K562 (cell line): ENCODE results near the gene CNTFR. TPM values are rescaled to one million over a fixed set of nuclear protein-coding genes. Genes with fewer than 3 reads are reported as not detected.
A peak's percentile ranks its signal among the peaks of the same experiment; 100 is the strongest.

Experiments
- CHD2 ChIP-seq: IDR thresholded peaks from 2 replicates; pipeline ENCODE4 v1.6.1; 2011; ENCODE audit warnings: low read depth, low read length
- CREBBP ChIP-seq: IDR thresholded peaks from one replicate; pipeline ENCODE4 v1.6.1; 2012; ENCODE audit warnings: low read depth, mild to moderate bottlenecking, control low read depth, inconsistent platforms, low read length
- CTBP1 ChIP-seq: fragments of 450-650 bp; IDR thresholded peaks from 2 replicates; pipeline ENCODE4 v1.6.1; 2016; ENCODE audit warnings: borderline replicate concordance
- DDX20 ChIP-seq: fragments of 450-650 bp; IDR thresholded peaks from 2 replicates; pipeline ENCODE4 v1.6.1; 2016; ENCODE audit warnings: missing genetic modification characterization, low read depth, mild to moderate bottlenecking, missing compliant biosample characterization, moderate library complexity
- HDAC2 ChIP-seq: fragments of 450-650 bp; IDR thresholded peaks from 2 replicates; pipeline ENCODE4 v1.6.1; 2016; ENCODE audit warnings: mild to moderate bottlenecking
- KAT2B ChIP-seq: IDR thresholded peaks from one replicate; pipeline ENCODE4 v1.6.1; 2012; ENCODE audit warnings: low read depth, mild to moderate bottlenecking, control low read depth, inconsistent platforms, low read length, moderate library complexity
- NR2C2 ChIP-seq, 2 experiments: fragments of 200-800 bp in 1 of 2; sonication (Bioruptor generic) in 1 of 2; sonication (generic) in 1 of 2; formaldehyde crosslinking in 1 of 2; IDR thresholded peaks; 2 replicates each; pipeline versions ENCODE4 v1.6.1 to v1.8.0; 2016 to 2022; ENCODE audit warnings: mild to moderate bottlenecking in 1 of 2, missing compliant biosample characterization in 1 of 2, missing genetic modification characterization in 1 of 2, missing genetic modification reagents in 1 of 2
- NR3C1 ChIP-seq: sonication (generic); formaldehyde crosslinking; IDR thresholded peaks from 2 replicates; pipeline ENCODE4 v1.8.1; 2022; ENCODE audit warnings: missing genetic modification reagents
- PURB ChIP-seq: sonication (generic); formaldehyde crosslinking; IDR thresholded peaks from 2 replicates; pipeline ENCODE4 v1.9.0; 2021; ENCODE audit warnings: low read depth, mild to moderate bottlenecking, missing genetic modification reagents
- RAD21 ChIP-seq, 2 experiments: fragments of 250-450 bp in 1 of 2; fragments of 450-650 bp in 1 of 2; sonication (Bioruptor Pico) in 1 of 2; formaldehyde crosslinking in 1 of 2; IDR thresholded peaks in 1 of 2; conservative IDR thresholded peaks in 1 of 2; 2 replicates each; pipeline versions ENCODE4 v1.4.0 to v1.8.0; 2020 to 2022; ENCODE audit warnings: mild to moderate bottlenecking in 2 of 2, moderate library complexity in 1 of 2
- TGIF2 ChIP-seq: sonication (generic); formaldehyde crosslinking; IDR thresholded peaks from 2 replicates; pipeline ENCODE4 v1.8.1; 2022; ENCODE audit warnings: mild to moderate bottlenecking, missing genetic modification reagents, moderate library complexity
- THRAP3 ChIP-seq: fragments of 450-650 bp; IDR thresholded peaks from 2 replicates; pipeline ENCODE4 v1.6.1; 2016; ENCODE audit warnings: mild to moderate bottlenecking, inconsistent platforms, borderline replicate concordance
- ZBTB7A ChIP-seq: IDR thresholded peaks from 2 replicates; pipeline ENCODE4 v1.6.1; 2011; ENCODE audit warnings: low read depth, mild to moderate bottlenecking, low read length, moderate library complexity, borderline replicate concordance; ENCODE audit not compliant: control insufficient read depth
- ZNF561 ChIP-seq: fragments of 450-650 bp; formaldehyde crosslinking; conservative IDR thresholded peaks from 2 replicates; pipeline ENCODE4 v1.4.0; 2020; ENCODE audit warnings: mild to moderate bottlenecking, moderate library complexity
- polyA plus RNA-seq, 8 experiments: library from polyadenylated mRNA; depleted of rRNA in 4 of 8; stranded (reverse) in 5 of 8; unstranded in 3 of 8; fragments of >200 nt; fragmentation: Nextera tagmentation in 2 of 8; fragmentation: Illumina TruSeq in 1 of 8; extraction: Ambion mirVana in 2 of 8; extraction: Trizol in 1 of 8; gene quantifications; 2 replicates each; pipeline versions ENCODE4 v1.2.1 to v1.2.3, GENCODE V29; 2011 to 2014; ENCODE audit warnings: inconsistent platforms in 1 of 8, missing spikeins in 1 of 8
- total RNA-seq, 7 experiments: library from RNA; depleted of rRNA in 6 of 7; stranded (reverse); fragments of >200 nt in 6 of 7; fragmentation: Illumina TruSeq in 2 of 7; extraction: Trizol in 2 of 7; gene quantifications; 2 replicates each; pipeline versions ENCODE4 v1.2.1 to v1.2.3, GENCODE V29; 2011 to 2021; ENCODE audit warnings: low replicate concordance in 1 of 7
- TF ChIP-seq, protein P1 (sequence below): fragments of 450-650 bp; IDR thresholded peaks from 2 replicates; pipeline ENCODE4 v1.6.1; 2017; ENCODE audit warnings: antibody characterized with exemption
- TF ChIP-seq, protein P2 (sequence below): fragments of 200-800 bp; sonication (Bioruptor generic); IDR thresholded peaks from 2 replicates; pipeline ENCODE4 v1.6.1; 2016; ENCODE audit warnings: missing genetic modification characterization, missing compliant biosample characterization

CNTFR gene
- total and polyA plus RNA-seq, 9 of the 15 experiments (the other 6 are each of a cell fraction or from before 2014, with no cell fraction given): not detected

DNA sequence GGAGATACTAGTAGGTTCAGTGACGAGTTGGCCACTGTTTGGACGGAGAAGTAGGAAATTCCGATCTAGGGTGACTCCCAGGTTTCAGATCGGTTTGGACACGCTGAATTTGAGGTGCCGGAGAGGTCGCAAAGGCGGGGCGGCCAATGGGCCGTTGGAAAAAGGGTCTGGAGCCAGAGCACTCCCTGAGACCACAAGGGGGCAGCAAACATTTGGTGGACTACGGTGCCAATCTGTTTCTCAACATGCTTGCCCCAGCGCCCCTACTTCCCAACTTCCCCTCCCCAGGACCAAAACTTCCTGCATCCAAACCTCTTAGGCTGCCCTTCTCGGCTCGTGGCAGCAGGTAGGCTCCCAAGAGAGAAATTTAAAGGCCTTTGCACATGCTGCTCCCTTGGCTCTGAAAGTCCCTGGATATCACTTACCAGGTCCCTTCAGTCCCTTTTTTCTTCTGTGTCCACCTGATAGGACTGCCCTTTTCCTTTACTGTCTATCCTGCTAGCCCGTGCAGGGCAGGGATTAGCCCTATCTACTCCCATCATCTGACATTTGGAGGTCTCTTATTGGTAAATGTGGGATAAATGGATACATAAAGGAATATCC is 23.4 kb upstream of the CNTFR start (continued):
- TF ChIP-seq, protein P1, sequence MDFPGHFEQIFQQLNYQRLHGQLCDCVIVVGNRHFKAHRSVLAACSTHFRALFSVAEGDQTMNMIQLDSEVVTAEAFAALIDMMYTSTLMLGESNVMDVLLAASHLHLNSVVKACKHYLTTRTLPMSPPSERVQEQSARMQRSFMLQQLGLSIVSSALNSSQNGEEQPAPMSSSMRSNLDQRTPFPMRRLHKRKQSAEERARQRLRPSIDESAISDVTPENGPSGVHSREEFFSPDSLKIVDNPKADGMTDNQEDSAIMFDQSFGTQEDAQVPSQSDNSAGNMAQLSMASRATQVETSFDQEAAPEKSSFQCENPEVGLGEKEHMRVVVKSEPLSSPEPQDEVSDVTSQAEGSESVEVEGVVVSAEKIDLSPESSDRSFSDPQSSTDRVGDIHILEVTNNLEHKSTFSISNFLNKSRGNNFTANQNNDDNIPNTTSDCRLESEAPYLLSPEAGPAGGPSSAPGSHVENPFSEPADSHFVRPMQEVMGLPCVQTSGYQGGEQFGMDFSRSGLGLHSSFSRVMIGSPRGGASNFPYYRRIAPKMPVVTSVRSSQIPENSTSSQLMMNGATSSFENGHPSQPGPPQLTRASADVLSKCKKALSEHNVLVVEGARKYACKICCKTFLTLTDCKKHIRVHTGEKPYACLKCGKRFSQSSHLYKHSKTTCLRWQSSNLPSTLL: no peak
- TF ChIP-seq ZNF561 (CRISPR knock-in tag): no peak
- TF ChIP-seq NR2C2 (CRISPR knock-in tag; IDR thresholded peaks at IDR 0.05): no peak
- TF ChIP-seq NR2C2 (tag; IDR thresholded peaks at IDR 0.05): no peak
- TF ChIP-seq HDAC2: 0 out of 2 replicates have a peak, but pooled peaks have one; percentile 14
- no peak for TF ChIP-seq NR3C1
- TF ChIP-seq DDX20 (tag): no peak
- no peak for TF ChIP-seq CREBBP
- no peak for TF ChIP-seq THRAP3
- TF ChIP-seq CTBP1: no peak
- no peak for TF ChIP-seq TGIF2 (CRISPR knock-in tag)
- TF ChIP-seq, protein P2, sequence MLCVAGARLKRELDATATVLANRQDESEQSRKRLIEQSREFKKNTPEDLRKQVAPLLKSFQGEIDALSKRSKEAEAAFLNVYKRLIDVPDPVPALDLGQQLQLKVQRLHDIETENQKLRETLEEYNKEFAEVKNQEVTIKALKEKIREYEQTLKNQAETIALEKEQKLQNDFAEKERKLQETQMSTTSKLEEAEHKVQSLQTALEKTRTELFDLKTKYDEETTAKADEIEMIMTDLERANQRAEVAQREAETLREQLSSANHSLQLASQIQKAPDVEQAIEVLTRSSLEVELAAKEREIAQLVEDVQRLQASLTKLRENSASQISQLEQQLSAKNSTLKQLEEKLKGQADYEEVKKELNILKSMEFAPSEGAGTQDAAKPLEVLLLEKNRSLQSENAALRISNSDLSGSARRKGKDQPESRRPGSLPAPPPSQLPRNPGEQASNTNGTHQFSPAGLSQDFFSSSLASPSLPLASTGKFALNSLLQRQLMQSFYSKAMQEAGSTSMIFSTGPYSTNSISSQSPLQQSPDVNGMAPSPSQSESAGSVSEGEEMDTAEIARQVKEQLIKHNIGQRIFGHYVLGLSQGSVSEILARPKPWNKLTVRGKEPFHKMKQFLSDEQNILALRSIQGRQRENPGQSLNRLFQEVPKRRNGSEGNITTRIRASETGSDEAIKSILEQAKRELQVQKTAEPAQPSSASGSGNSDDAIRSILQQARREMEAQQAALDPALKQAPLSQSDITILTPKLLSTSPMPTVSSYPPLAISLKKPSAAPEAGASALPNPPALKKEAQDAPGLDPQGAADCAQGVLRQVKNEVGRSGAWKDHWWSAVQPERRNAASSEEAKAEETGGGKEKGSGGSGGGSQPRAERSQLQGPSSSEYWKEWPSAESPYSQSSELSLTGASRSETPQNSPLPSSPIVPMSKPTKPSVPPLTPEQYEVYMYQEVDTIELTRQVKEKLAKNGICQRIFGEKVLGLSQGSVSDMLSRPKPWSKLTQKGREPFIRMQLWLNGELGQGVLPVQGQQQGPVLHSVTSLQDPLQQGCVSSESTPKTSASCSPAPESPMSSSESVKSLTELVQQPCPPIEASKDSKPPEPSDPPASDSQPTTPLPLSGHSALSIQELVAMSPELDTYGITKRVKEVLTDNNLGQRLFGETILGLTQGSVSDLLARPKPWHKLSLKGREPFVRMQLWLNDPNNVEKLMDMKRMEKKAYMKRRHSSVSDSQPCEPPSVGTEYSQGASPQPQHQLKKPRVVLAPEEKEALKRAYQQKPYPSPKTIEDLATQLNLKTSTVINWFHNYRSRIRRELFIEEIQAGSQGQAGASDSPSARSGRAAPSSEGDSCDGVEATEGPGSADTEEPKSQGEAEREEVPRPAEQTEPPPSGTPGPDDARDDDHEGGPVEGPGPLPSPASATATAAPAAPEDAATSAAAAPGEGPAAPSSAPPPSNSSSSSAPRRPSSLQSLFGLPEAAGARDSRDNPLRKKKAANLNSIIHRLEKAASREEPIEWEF (CRISPR knock-in tag): no peak
- no peak for TF ChIP-seq PURB (CRISPR knock-in tag)
- no peak for TF ChIP-seq CHD2
- no peak for TF ChIP-seq KAT2B
- peak; percentile 49; the same call in 1 of the 2 replicates for TF ChIP-seq ZBTB7A
- peak; percentile 22 to 55 for TF ChIP-seq RAD21 (CRISPR knock-in tag; conservative IDR thresholded peaks at IDR 0.05 in 1 of 2, IDR thresholded peaks at IDR 0.05 in 1 of 2)
